NCI-H2196 (cell line): ENCODE results near the gene PHF12.

Source experiments
- DNase-seq: peaks from one replicate; lab custom pipeline; 2025; ENCODE audit not compliant: unreplicated experiment; lab: John Stamatoyannopoulos, UW

Gene PHF12

DNA sequence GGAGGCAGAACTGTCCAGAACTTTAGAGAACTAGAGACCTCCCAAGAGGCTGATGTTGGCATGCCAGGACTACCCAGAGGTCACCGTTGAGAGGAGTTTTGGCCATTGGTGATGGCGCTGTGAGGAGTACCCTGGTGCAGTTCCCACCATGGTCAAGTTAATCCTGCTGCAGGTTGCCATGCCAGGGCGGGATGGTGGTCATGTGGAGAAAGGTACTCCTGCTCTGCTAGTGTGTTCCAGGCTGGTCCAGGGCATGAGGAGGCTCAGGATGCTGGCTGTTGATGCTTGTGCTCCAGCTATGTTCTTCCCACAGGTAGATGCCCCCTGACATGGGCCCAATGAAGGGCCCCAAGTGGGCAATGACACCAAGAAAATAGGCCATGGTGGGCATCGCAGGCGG lies 4.1 kb upstream of the PHF12 start:
- no peak for DNase-seq

DNA sequence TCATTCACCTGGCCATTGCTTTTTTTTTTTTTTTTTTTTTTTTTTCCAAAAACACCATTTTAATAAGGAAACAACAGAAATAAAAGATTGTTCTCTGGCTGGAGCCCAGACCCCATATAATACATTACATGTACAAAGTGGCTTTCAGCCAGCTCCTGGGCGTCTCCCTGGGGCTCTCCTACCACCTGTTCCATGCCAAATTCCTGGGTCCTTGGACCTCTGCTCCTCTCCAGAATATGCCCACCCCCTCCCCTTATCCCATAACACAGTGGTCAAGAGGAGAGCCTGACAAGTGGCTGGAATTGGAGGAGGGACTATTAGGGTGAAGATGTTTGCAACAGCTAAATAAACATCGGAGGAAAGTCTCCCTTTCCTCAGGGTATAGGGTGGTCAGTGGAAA lies 3.6 kb upstream of the PHF12 start:
- DNase-seq, result no peak

DNA sequence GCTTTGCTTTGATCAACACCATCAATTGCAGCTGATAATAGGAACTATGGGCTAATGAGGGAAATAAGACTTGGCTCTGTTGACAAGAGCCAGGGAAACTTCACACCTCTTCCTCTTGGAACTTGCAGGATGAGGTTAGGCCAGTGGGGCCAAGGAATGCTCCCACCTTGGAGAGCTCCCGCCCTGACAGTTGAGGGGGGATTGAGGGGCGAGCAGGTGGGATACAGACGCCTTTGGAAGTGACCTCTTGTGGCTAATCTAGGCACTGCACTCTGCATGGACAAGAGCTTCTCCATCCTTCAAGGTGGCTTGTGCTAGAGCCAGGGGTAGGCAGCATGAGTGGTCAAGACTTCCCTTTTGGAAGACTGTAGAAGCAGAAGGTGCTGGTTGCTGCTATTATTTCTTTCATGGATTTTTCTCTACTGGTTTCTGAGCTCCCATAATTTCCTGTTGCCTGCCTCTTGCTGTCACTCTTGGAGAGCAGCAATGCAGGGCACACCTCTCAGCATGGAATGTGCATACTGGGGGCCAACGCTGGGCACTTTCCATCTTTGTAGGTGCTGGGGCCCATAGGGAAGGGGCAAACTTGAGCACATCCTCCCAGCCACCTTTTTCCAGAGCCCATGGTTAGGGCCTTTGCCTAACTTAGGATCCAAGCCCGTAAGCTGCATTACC lies 2.3 kb upstream of the PHF12 start:
- DNase-seq, result peak; percentile 14

- peak; percentile 91 for DNase-seq
These were observed 965 bp upstream of the PHF12 start for GRCh38 chr17:28951991-28952975.

- DNase-seq, result no peak
These were observed 428 bp downstream of the PHF12 start for GRCh38 chr17:28950752-28951427.

- no peak for DNase-seq
These were observed 1.1 kb downstream of the PHF12 start for GRCh38 chr17:28950017-28950751.

DNA sequence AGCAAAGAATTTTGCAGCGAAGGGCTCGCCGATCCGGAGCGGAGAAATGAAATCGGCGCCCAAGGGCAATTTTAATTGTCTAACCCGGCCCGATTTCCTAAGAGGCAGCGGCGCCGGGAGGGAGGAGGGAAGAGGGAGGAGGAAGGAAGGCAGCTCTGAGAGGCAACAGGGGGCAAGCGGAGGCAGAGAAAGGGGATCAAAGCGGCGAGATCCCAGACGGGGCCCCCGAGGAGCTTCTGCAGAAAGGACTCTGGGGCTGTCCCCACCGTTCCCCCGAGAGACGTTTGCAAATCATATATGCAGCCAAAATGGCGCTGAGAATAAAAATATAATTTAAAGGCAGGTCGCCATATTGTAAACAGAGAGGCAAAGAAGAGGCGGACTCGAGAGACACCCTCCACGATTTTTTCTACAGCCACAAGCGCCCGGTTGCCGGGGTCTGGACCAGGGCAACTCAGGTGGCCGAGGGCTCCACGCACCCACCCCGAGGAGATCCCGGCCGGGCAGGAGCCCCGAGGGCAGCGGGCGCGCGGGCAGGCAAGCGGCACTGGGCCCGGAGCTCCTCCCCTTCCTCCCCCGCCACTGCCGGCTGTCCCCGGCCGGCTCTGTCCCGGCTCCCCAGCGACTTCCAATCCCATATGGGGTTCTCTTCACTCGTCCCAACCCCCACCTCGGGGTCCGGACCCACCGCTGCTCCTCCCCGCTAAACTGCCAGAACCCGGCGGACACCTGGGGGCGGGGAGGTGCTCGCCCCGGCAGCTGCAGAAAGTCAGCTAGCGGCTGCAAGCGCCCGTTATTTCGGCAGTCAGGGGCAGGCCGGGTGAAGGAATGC lies 1.9 kb downstream of the PHF12 start:
- peak; percentile 14 for DNase-seq

- DNase-seq, result no peak
These were observed 2.5 kb downstream of the PHF12 start for GRCh38 chr17:28948873-28949184.

GRCh38 chr17:28948342-28948741 lies 3.0 kb downstream of the PHF12 start:
- DNase-seq, result no peak

GRCh38 chr17:28947639-28948038 lies 3.7 kb downstream of the PHF12 start:
- DNase-seq, result no peak

GRCh38 chr17:28946239-28946638 lies 5.1 kb downstream of the PHF12 start:
- no peak for DNase-seq

GRCh38 chr17:28944862-28945741 lies 6.2 kb downstream of the PHF12 start:
- no peak for DNase-seq

DNA sequence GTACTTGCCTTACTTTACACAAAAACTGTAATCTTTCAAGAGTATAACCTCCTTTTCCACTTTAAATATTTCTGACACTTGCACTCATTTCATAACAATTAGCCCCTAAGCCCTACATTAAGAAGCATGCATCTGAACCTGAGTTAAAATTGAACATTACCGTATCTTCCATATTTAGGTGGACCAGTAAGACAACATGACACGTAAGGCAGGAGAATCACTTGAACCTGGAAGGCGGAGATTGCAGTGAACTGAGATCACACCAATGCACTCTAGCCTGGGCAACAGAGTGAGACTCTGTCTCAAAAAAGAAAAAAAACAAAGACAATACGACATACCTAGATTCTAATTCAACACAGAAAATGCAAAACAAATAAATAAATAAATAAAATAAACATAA lies 7.0 kb downstream of the PHF12 start:
- DNase-seq, result no peak

GRCh38 chr17:28942925-28943324 lies 8.4 kb downstream of the PHF12 start:
- DNase-seq, result no peak

- DNase-seq, result no peak
These were observed 10.1 kb downstream of the PHF12 start for GRCh38 chr17:28941251-28941650.

DNA sequence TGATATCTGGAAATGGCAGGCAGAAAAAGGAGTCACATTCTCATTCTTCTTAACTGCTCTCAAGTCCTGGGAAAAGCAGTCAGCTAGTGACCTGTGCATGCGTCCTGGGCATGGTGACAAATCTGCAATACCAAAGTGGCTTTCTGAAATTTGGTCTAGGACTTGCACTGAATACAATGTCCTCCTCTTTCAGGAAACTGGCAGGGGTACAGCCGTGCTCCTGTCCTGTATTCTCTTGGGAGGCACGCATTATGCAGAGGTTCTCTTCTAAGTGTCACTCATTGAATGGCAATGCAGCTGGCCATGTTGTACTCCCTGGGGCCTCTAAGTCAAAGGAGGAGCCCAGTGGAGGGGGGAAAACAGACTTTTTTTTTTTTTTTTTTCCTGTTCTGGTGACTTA lies 10.6 kb downstream of the PHF12 start:
- DNase-seq, result no peak

DNA sequence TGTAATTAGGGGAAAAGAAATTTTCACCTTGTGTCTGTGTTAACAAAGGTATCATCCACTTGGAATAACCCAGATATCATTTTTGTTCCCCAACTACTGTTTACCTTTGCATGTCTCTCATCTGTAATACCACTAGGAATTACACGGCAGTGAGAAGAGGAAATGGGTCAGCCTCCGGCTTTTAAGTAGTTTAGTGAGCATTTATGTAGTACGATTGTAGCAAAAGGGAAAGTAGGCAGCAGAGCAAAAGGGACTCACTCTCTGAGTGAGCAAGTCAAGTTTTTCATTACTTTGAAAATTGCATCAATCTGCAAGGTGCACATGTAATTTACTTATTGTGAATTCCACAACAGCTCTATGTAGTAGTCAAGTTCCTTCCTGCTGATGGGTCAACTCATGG lies 11.2 kb downstream of the PHF12 start:
- DNase-seq, result no peak

DNA sequence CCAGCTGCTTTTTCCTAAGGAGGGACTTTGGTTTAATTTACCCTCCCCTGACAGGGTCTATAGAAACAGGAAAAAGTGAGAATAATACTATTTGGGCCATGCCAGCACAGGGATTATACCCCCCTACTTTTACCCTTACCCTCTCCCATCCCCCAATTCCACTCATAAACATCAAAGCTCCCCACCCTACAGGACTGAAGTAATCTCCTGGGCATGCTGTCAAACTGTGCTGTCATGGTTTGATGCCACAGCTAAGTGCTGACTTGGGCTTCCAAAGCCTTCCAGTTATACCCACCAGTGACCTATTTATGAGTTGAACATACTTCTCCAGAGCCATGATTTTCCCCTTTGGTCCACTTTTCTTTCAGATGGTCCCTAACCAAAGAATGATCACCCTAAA lies 12.8 kb downstream of the PHF12 start:
- no peak for DNase-seq

DNA sequence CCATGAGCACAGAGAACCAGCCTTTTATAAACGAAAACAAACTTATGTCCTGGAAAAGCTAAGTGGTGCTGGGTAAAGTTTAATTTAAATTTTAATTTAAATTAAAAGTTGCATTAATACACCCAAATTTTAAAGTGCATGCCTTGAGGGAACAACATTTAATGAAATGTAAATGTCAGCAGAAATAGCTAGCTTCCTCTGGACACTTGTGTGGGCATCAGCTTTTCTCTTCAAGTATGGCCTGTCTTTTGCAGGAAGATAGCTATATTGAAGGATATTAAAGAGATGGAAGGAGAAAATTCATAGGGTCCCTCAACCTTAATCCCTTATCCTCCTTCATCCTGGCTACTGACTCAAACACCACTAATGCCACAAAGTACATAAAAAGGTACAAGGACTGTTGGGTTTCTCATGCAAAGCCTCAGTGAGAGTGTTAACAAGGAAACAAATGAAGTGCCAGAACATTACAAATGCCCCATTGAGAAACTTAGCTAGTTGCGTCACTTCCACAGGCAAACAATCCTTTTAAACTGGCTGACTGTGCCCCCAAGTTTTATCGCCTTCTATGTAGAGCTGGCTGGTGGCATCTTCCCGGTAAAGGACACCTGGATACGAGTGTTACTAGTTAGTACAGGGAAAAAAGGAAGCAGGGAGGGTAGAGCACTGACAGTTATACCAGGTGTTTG lies 14.1 kb downstream of the PHF12 start:
- no peak for DNase-seq
